HG03565 (cell line): ENCODE results near the gene AJM1.
A peak's percentile ranks its signal among the peaks of the same experiment; 100 is the strongest.
"Not testable (repeated sequence)": the region's sequence is repeated elsewhere in the genome, so short reads cannot be mapped to it uniquely, and the experiment has no call there.

Experiments
- ATAC-seq: cut with Tn5 transposase; IDR thresholded peaks from one replicate; pipeline ENCODE4 v1.9.1; 2021; ENCODE audit warnings: mild to moderate bottlenecking, moderate library complexity; ENCODE audit not compliant: unreplicated experiment

The AJM1 gene

DNA sequence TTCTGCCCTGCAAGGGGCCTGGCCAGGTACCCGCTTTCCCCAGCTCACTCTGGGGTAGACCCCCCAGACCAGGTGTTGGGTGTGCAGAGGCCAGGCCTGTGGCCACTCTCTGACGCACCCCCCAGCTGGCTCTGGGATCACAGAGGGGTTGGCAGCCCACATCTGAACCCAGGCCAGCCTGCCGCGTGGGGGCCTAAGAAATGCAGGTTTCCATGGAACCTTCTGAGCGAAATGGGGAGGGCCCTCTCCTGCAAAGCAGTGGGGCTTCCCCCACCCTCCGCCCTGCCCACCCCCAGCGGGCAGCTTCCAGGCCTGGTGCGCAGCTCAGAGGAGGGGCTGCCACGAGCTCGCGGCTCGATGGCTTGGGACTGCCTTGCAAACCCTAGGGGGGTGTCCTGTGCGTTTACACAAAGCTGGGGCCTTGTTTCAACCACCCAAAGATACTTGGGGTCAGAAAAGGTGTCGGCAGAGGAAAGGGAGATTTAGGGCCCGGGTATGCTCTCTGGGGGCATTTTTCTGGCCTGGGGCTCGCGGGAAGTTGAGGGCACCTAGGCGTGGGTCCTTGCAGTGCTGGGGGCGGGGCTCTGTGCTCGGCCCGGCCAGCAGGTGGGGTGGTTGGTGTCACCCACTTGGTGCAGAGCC, 1.0 kb downstream of the AJM1 start:
- not testable (repeated sequence) for ATAC-seq

GRCh38 chr9:136843801-136844740, 1.8 kb downstream of the AJM1 start:
- not testable (repeated sequence) for ATAC-seq

DNA sequence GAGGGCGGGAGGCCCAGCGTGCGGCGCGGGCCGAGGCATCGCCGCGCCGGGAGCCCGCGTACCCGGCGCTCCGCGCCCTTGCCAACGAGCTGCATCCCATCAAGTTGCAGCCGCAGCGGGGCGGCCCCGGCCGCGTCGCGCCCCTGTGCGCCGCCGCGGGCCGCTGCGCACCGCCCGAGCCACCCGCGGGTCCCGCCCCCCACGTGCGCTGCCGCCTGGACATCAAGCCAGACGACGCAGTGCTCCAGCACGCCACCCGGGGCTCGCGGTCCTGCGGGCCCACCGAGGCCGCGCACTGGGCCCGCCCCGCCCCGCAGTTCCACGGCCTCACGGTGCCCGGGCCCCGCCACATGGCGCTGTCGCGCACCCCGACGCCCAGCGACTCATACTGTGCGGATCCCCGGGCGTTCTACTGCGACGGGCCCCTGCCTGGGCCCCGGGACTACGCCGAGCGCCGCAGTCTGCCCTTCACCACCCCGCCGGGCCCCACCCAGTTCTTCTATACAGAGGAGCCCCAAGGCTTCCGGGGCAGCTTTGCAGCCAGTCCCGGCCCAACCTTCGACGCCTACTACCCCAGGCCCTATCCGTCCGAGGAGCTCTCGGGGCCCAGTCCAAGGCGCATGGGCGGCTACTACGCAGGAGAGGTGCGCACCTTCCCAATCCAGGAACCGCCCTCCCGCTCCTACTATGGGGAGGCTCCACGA, 2.6 kb downstream of the AJM1 start:
- ATAC-seq, result no peak

- no peak for ATAC-seq
These were observed 3.4 kb downstream of the AJM1 start for GRCh38 chr9:136845465-136846260.

DNA sequence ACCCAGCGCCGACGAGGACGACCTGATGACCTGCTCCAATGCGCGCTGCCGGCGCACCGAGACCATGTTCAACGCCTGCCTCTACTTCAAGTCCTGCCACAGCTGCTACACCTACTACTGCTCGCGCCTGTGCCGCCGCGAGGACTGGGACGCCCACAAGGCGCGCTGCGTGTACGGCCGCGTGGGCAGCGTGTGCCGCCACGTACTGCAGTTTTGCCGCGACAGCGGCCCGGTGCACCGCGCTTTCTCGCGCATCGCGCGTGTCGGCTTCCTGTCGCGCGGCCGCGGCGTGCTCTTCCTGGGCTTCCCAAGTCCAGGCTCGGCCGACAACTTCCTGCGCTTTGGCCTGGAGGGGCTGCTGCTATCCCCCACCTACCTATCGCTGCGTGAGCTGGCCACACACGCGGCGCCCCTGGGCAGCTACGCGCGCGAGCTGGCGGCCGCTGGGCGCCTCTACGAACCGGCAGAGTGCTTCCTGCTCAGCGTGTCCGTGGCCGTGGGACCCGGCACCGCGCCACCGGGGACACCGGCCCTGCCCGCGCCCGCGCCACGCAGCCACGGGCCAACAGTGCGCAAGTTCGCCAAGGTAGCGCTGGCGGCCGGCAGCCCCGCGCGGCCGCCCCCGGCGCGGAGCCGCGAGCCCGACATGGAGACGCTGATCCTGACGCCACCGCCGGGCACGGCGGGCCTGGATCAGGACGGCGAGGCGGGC, 4.3 kb downstream of the AJM1 start:
- no peak for ATAC-seq

DNA sequence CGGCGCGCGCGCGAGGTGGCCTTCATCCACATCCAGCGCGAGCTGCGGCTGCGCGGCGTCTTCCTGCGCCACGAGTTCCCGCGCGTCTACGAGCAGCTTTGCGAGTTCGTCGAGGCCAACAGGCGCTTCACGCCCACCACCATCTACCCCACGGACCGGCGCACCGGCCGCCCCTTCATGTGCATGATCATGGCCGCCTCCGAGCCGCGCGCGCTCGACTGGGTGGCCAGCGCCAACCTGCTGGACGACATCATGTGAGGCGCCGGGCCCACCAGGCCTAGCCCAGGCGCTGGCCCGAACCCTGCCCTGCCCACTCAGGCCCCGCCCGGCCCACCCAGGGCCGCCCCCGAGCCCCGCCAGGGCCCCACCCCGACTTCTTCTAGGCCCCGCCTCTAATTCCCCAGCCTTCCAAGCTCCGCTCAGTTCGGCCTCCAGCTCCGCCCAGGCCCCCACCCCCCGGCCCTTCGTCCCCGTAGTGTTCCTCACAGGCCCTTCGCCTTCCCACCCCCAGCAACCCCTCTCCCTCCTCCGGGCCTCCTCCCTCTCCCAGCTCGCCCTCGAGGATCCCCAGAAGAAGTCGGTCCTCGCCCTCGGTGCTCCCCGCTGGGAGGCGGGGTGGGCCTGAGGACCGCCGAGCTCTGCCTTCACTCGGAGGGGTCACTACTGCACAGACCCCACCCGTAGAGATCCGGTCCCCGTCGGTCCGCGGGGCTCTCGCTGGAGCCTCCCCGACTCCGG, 5.0 kb downstream of the AJM1 start:
- ATAC-seq, result no peak

- no peak for ATAC-seq
These were observed 5.6 kb downstream of the AJM1 start for GRCh38 chr9:136847826-136848392.

DNA sequence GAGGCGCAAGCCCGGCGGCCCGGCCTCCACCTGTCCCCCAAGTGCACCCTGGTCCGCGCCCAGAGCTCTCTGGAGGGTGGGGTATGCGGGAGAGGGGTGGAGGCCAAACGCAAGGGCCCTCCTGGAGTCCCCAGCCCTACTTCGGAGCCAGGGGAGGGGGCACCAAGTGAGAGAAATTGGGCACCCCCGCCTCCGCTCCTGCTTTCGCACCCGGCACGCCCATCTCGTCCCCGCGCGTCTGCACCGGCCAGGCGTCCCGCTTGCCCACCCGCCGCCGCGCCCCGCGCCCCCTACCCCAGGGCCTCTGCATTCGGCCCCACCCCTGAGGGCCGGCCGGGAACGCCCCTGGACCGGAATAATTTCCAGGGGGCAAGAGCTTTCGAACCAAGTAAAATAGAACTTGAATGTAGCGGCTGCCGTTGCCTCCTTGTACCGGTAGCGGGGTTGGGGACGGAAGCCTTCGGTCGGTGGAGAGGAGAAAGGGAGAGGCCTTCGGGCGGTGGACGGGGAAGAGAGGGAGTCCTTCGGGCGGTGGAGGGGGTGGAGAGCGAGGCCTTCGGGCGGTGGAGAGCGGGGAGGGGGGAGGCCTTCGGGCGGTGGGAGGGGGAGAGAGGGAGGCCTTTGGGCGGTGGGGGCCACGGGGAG, 6.2 kb downstream of the AJM1 start:
- no peak for ATAC-seq

GRCh38 chr9:136849038-136849959, 7.0 kb downstream of the AJM1 start, which contains the start of gene PHPT1:
Gene PHPT1 (plus strand): TSS chr9:136849409. CDS start chr9:136849431, 22 bp downstream.
- ATAC-seq, result peak; percentile 74

DNA sequence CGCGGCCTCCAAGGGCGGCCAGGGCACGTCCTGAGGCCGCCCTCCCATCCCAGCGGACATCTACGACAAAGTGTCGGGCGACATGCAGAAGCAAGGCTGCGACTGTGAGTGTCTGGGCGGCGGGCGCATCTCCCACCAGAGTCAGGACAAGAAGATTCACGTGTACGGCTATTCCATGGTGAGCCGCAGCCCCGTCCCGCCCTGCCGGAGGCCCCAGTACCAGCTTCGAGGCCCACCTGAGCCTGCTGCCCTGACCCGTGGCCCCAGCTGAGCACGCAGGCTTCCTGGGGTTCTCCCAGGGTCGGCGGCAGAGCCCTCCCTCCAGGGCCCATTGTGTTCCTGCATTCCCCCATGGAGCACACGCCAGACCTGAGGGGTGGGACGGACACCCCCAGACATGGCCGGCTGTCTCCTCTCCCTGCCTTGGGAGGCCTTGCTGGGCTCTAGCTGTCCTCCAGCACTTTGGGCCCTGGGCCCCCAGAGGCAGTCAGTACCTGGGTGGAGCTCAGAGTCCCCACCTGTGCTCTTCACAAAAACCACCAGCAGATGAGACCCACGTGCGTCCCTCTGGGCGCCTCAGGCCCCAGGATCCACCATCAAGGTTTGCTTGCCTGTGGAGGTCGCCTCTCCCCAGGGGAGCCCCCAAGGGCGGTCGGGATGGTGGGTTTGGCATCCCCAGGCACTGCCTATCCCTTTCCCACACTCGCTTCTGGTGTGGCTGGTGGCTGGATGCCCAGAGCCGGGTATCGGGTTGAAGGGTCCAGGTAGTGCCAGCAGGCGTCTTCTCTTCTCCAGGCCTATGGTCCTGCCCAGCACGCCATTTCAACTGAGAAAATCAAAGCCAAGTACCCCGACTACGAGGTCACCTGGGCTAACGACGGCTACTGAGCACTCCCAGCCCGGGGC, 7.9 kb downstream of the AJM1 start:
- no peak for ATAC-seq

DNA sequence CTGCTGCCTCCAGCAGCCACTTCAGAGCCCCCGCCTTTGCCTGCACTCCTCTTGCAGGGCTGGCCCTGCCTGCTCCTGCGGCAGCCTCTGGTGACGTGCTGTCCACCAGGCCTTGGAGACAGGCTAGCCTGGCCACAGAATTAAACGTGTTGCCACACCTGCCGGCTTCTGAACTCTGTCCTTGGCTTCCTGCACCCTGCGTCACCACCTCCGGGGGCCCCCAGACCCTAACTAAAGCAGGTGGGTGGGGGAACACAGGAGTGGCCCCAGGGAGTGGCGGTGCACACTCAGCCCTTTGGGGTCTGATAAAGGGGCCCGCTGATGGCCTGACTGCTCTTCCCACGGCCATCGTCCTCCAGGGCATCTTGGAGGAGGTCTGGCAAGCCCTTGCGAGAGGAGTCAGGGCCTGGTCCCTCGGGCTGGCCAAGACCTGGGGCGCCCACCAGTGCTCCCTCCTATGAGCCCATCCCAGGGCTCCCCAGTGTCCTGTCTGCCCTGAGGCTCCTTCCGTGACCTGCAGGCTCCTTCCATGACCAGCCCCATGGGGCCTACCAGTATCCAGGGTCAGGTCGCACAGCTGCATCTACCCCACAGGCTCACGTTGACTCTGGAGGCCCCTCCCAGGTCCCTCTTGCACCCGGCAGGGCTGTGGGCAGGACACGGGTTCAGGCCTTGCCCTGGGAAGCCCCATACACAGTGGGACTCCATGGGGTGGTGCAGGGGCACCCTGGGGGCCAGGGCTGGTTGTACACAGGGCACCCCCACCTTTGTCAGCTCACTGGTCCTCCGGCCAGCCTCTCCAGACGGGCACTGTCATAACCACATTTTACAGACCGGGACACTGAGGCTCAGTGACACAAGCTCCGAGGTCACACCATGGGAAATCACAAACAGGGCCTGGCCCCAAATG, 8.8 kb downstream of the AJM1 start:
- no peak for ATAC-seq

DNA sequence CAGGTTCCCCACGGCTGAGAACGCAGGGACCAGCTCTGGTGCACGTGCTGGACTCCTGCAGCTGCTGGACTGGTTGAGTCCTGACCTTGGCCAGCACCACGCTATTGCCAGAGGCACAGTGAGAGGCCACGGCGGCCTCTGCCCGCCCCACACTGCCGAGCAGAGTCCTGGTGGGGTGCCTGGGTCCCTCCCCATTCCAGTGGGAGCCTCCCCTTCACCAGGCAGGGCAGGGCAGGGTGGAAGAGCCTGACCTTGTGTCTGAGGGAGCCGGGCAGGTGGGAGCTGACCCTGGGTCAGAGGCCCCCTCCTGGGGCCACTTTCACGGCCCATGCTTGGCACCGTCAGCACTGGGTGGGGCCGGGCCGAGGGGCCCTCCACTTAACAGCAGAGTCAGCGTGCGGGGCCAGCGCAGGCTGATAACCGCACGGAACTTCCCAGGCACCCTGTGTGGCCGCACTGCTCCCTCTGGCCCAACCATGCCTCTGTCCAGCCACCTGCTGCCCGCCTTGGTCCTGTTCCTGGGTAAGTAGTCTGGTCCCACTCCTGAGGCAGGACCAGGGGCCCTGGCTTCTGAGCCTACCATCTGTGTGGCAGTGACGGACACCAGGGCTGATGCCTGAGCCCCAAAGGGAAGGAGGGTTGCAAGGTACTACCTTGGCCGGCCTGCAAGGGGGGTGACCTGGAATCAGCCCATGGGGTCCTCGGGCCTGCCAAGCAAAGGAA, 9.8 kb downstream of the AJM1 start, which contains the start of gene MAMDC4:
MAMDC4 (plus strand) TSS at position 406 of the 723 bp plus-strand sequence; CDS start at position 477, 71 bp downstream.
- ATAC-seq, result no peak

- no peak for ATAC-seq
These were observed 10.7 kb downstream of the AJM1 start for GRCh38 chr9:136852664-136853595.
